HG03378 (cell line): ENCODE measurements around the gene LARP4B.
"Not testable (repeated sequence)": the region's sequence is repeated elsewhere in the genome, so short reads cannot be mapped to it uniquely, and the experiment has no call there.

Source experiments
- ATAC-seq: cut with Tn5 transposase; IDR thresholded peaks from one replicate; pipeline ENCODE4 v1.9.1; 2021; ENCODE audit warnings: mild to moderate bottlenecking, moderate library complexity; ENCODE audit not compliant: unreplicated experiment

Gene LARP4B

DNA sequence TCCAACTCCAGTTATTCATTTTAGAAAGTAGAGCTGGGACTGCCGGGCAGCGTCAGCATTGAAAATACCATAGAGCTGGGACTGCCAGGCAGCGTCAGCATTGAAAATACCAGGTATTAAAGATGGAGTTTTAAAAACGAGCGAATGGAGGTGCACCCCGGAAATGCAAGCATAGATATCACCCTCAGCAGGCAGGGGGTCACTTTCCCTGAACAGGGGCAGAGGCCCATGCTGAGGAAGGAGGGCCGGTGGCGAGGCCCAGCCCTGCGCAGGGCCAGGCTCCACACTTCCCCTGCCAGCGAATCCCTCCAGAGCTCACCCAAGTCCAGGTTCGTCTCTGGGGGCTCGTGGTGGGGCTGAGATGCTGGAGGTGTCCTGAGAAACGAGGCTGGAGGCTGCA lies 157.3 kb downstream of the LARP4B start:
- ATAC-seq, result no peak

GRCh38 chr10:773562-774161 lies 157.8 kb downstream of the LARP4B start:
- no peak for ATAC-seq

- ATAC-seq, result no peak
These were observed 159.3 kb downstream of the LARP4B start for GRCh38 chr10:772227-772637.

DNA sequence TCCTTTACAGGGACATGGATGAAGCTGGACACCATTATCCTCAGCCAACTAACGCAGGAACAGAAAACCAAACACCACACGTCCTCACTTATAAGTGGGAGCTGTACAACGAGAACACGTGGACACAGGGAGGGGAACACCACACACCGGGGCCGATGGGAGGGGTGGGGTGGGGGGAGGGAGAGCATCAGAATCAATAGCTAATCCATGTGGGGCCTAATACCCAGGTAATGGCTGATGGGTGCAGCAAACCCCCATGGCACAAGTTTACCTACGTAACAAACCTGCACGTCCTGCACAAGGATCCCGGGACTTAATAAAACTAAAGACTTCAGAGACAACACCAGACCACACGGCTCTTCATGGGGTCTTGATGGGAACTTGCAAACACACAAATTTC lies 159.9 kb downstream of the LARP4B start:
- no peak for ATAC-seq

- ATAC-seq, result no peak
These were observed 160.5 kb downstream of the LARP4B start for GRCh38 chr10:770975-771374.

- ATAC-seq, result not testable (repeated sequence)
These were observed 161.3 kb downstream of the LARP4B start for GRCh38 chr10:770048-770712.

- ATAC-seq, result no peak
These were observed 163.7 kb downstream of the LARP4B start for GRCh38 chr10:767794-768193.

DNA sequence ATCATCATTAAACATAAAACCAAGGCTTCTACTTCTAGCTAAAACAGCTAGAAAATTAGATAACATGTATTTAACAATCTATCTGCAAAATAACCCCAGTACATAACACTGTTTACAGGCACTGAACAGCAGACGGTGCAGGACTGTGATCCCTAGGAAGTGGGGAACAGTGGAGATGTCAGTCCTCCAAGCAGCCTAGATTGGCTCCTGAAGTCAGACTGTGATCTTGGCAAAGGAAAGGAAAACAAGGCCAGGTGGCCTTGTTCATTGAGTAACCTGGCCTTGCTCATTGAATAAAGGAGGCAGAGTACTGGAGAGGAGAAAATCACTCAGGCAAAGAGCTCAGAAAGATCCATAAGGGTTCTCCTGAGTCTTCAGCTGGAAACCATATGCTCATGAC lies 164.3 kb downstream of the LARP4B start:
- no peak for ATAC-seq

- no peak for ATAC-seq
These were observed 170.1 kb downstream of the LARP4B start for GRCh38 chr10:761376-761775.

GRCh38 chr10:760622-761021 lies 170.9 kb downstream of the LARP4B start:
- no peak for ATAC-seq

GRCh38 chr10:759898-760477 lies 171.5 kb downstream of the LARP4B start:
- no peak for ATAC-seq
